Measurements from ENCODE around the gene CHRNA3. TPM values are rescaled to one million over a fixed set of nuclear protein-coding genes. Genes with fewer than 3 reads are reported as not detected.

The CHRNA3 gene
- total RNA-seq, 2 donors from 2014 or later: 0.06 to 2.3 TPM

DNA sequence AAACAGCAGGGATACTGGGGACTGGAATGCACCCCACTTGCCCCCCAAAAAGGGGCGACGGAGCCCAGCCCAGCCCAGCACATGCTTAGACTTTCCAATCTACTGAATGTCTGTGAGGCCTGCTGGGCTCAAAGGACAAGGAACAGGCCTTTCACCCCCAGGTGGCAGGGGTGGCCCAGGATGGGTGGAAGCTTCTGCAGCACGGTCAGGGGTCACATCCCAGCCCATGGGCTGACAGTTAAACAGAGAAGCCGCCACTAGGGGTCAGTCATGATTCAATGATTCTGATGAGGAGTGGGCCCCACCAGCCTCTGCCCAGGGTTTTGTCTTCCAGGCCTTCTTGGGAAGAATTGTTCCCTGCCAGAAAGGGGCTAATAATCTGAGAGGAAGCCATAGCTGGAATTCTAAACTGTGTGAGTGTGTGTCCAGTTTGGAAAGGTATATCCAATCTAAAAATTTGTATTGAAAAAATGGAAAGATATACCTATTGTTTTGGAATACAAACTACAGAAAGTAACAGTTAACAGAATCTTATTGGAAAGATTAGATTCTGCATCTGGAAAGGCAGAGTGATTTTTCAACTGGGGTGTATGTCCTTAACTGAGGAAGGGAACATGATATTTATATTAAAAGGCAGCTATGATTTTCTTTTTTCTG is 18.0 kb upstream of the CHRNA3 start:
- DNase-seq: peak; percentile 52
- intact Hi-C loops (cut with DNase I): loop anchor here (1.0 to 5.0 kb wide), 2 partner anchors 69 to 71 kb away; no protein-coding TSS in a partner anchor
- peak; percentile 50 to 62 for ATAC-seq

DNA sequence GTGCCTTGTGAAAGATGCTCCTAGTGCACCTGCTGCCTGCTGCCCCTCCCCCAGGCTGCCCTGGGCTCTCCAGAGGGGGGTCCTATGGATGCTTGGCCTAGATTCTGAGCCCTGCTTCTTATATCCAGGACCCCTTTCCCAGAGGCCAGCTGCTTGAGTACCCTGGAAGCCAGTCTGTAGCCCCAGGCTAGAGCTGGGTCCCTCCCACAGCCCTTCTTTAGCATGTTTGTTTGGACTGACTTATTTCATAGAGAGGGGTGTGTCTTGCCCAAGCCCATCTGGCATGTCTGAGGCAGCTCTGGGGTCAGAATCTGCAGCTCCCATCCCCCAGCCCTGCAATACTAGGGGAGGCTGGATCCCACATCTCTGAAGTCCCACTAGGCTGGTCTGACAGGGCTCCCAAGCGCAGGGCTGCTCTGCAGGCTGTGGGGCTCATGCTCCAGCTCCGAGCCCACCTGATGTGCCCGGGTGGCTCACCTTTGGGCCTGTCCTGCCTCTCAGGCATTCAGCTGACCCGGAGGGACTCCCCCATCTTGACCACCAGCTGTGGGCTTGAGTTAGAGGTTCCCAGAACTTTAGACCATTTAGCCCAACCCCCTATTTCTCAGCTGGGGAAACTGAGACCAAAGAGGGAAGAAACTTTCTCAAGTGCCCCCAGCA is 17.1 kb upstream of the CHRNA3 start:
- DNase-seq (no peak), ATAC-seq (no peak)
- intact Hi-C loops (cut with DNase I): loop anchor here (1.0 to 5.0 kb wide), 2 partner anchors 69 to 71 kb away; no protein-coding TSS in a partner anchor

DNA sequence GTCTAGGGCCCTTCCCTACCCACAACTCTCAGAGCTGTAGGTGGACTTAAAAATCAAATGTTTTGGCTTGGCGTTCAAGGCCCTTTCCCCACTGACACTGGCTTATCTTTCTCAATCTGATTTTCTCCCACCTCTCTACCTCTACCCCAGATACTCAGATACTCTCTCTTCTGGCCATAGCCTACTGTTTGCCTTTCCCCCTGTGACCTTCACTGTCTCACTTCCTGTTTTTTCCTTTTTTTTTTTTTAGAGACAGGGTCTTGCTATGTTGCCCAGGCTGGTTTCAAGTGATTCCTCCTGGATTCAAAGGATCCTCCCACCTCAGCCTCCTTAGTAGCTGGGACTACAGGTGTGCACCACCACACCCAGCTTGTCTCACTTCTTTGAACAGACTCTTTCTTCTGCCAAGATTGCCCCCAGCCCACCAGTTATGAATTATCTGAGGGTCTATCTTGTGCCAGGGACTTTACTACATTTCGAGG is 15.6 kb upstream of the CHRNA3 start:
- DNase-seq (no peak), ATAC-seq (no peak)
- intact Hi-C loops (cut with DNase I): loop anchor here in 1 of 2 donors (5.0 kb wide), 1 partner anchor 71 kb away; no protein-coding TSS in a partner anchor

DNA sequence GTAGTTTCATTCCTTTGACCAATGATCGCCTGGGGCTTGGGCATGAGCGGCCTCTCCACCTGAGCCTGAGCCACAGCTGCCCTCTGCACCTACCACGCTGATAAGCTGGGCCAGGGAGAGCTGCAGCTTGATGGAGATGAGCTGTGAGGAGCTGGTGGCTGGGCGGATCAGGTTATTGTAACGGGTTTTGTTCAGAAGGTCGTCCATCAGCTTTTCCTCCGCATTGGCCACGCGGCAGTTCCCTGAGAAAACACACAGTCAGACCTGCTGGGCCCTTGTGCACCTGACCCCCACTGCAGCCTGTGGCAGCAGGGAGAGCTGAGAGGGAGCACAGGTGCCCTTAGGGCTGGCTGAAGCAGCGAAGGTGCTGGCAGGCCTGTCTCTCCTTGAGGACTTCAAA is 14.6 kb upstream of the CHRNA3 start:
- no peak for ATAC-seq
- intact Hi-C loops (cut with DNase I): loop anchor here in 1 of 2 donors (5.0 kb wide), 1 partner anchor 72 kb away; no protein-coding TSS in a partner anchor

DNA sequence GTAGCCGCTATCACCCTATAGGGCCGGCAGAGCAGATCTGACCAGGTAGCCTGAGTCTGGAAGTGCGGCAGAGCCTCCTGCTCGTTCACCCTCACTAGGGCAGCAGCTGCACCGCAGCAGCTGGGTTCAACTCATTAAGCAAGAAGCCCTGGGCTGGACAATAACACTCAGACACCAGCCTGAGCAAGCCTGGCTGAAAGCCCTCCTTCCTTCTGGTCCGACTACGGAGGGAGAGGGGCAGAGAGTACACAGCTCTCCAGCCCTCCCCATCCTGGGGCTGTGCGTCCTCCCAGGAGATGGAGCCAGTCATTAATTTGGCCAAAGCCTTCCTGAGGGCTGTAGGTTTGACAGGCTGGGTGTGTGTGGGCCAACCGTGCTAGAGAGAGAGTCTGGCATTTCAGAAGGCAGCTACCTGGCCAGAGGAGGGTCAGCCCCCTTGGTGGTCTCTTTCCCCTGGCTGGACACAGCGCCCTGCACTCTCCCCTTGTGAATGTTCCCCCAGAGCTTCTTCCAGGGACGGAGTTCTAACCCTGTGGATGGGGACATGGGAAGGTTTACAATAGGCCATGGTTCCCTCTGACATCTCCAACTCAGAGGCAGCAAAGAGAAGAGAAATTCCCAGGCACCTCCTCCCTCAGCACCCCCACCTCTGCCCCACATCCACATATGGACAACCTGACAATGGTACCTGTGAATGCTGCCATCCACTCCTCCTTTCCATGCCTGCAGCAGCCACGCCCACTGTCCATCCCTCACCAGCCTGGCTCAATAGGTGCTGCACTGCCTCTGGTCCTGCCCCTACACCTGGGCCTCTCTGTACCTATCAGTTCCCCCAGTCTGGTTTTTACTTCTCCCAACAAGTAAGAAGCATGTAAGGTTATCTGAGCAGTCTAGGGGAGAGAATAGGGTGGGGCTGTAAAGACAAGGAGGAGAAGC is 13.7 kb upstream of the CHRNA3 start:
- DNase-seq: no peak
- intact Hi-C loops (cut with DNase I): loop anchor here in 1 of 2 donors (5.0 kb wide), 1 partner anchor 73 kb away; no protein-coding TSS in a partner anchor
- no peak for ATAC-seq

More for the DNA sequence above, 14.6 kb upstream of the CHRNA3 start:
- no peak for DNase-seq

DNA sequence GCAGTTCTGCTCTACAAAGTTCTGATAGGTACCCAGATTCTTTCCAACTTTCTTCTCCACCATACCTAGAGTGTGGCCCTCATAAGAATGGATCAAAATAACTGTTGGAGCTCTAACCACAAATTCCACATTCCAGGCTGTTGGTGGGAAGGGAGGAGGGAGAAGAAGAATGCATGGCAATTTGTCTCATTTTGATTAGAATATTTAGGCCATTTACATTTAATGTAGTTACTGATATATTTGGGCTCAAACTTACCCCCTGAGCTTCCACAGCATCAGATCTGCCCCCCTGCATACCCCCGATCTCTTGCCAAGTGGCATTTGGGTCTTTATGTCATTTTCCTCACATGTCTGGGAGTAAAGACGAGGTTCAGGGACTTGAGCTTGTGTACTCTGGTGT is 12.6 kb upstream of the CHRNA3 start:
- intact Hi-C loops (cut with DNase I): no loop called here
- DNase-seq: no peak
- ATAC-seq: no peak

DNA sequence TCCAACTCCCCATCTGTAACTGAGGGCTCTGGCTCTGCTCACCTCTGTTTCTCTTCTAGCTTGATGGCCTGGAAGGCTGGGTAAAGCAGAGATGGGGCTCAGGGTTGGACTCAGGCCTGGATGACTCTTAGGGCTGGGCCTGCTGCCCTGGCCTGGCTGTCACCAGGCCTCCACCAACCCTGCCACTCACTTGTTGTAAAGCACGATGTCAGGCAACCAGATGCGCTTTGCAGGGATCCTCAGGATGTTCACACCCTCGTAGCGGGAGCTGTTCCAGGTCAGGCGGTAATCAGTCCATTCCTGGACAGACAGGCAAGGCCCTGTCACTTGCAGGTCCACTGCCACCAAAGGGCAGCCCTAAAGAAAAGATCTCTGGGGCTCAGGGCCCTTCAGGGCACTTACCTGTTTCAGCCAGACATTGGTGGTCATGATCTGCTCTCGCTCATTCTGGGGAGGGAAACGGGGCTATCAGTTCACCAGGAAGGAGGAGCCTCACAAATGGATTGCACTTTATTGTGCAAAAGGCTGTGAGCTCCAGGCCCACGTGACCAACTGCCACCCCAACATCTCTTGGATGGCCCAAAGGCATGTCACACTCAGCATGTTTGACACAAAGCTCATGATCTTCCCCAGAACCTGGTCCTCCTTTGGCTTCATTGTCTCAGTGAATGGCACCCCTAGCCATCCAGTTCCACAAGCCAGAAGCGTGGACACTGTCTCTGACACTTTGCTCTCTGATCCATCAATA is 10.3 kb upstream of the CHRNA3 start:
- ATAC-seq (no peak), DNase-seq (no peak)
- intact Hi-C loops (cut with DNase I): no loop called here

DNA sequence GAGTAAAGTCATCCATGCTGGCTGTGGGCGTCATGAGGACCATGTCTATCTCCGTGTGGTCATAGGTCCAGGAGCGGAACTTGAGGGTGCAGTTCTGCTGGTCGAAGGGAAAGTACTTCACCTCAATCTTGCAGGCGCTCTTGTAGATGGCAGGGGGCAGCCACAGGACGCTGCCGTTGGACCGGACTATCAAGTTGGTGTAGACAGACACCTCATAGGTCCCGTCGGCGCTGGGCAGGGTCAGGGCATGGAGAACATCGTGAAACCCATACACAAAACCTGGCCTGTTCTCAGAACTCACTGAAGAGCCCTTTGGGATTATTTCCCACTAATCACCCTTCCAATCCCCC is 8.9 kb upstream of the CHRNA3 start:
- intact Hi-C loops (cut with DNase I): no loop called here
- no peak for ATAC-seq
- DNase-seq: no peak

DNA sequence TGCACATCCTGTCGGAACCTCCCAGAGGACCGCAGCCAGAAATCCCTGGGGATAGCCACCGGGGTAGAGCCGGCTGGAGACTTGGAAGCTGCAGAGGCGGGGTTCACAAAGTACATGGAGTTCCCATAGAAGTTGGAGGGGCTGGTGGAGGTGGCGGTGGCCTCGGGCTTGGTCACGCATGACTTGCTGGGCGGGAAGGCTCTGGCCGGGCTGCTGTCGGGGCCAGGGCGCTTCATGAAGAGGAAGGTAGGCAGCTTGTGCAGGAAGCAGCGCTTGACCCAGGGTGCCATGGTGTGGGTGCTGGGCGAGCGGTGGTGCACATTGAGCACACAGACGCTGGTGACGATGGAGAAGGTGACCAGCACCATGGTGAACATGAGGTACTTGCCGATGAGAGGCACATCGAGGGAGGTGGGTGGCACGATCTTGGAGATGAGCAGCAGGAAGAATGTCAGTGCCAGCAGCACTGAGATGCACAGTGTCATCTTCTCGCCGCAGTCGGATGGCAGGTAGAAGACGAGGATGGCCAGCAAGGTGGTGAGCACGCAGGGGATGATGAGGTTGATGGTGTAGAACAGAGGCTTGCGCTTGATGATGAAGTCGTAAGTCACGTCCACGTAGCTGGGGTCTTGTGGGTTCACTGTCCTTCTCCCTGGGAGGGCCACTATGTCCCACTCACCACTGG is 8.4 kb upstream of the CHRNA3 start:
- DNase-seq: no peak
- intact Hi-C loops (cut with DNase I): no loop called here
- ATAC-seq: no peak

DNA sequence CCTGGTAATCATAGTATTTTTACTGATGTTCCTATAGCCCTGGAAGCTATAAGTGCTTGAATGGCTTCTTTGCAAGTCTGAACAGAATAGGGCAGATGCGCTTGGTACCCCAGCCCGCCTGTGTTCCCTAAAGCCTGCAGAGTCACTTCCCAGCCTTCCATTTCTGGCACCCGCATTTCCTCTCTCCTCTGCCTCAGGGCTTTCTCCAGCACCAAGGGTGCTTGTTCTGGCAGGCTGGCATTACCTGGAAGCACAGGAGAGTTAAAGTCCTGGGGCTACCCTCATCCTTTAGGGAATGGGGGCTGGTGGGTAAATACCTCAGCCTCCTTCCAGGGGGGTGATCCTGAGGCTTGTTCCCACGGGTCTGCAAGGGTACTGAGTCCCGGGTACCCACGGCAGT is 7.4 kb upstream of the CHRNA3 start:
- ATAC-seq (no peak), DNase-seq (no peak)

DNA sequence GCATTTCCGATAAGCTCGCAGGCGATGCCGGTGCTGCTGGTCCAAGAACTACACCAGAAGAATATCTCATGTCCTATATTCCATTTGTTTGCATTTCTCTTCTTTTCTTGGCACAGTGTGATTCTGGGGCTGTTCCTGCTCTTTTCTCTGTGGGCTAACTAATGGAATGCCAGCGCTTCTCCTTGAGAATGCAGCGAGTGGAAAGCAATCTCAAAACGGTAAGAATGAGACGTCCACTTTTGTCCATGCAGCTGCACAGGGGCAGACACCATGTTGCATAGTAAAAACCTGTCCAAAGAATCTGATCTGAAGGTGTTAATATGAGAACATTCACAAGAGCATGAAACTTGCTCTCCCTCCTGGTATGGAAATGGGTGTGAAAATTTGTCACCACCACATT is 6.6 kb upstream of the CHRNA3 start:
- ATAC-seq (no peak), DNase-seq (no peak)
- intact Hi-C loops (cut with DNase I): no loop called here

More for the DNA sequence above, 7.4 kb upstream of the CHRNA3 start:
- intact Hi-C loops (cut with DNase I): no loop called here

DNA sequence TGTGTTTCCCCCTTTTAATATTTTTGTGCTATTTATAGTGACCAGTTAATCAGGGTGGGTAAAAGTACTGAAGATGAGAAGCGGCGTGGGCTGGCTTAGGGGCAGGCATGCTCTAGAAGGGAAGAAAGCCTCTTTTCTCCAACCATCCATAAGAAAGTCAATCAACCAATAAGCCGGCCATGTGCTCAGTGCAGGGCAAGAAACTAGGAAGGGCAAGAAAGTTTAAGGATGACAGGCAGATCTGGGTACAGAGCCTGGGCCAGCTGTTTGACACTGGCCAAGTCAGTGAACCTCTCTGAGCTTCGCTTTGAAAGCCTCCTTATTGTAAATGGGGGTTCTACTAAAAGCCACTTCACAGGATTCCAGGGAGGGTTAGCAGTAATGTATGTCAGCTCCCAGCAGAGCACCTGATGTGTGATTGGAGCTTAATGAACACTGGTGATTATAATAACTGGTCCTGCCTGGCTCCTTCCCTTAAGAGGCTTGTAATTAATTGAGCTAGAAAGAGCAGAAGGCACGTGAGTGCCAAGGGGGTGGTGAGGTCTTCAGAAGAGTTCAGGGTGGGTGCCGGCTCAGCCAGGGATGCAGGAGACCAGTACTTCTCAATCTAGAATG is 5.7 kb upstream of the CHRNA3 start:
- ATAC-seq: no peak
- intact Hi-C loops (cut with DNase I): no loop called here
- DNase-seq: no peak

DNA sequence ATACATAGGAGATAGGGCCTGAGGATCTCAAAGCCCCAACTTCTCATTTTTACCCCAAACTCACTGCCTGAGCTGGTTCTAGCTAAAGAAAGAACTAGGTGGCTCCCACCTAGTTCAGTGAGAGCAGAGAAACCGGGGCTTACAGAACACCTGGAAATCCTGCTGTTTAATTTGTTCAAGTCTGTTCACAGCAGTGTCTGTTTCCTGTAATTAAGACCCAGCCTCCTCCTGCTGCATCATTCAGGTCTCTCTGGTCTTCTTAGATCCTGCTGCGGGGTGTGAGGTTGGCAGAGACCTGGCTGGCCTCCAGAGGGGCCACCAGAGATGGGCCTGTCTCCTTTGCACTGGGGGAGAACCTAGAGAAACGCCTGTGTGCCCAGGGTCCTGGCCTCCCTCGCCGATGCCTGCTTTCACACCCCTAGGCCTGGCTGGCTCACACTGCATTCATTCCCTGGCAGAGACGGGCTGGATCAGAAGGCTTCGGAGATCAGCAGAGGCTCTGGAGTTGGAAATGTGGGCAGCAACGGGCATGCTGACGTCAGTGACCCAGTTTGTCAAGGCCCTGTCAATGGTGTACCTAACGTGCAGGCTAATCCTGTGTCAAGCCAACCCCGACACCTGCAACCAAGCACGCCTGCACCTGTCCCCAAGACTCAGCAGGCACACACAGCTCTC is 4.9 kb upstream of the CHRNA3 start:
- intact Hi-C loops (cut with DNase I): no loop called here
- ATAC-seq (no peak), DNase-seq (no peak)

DNA sequence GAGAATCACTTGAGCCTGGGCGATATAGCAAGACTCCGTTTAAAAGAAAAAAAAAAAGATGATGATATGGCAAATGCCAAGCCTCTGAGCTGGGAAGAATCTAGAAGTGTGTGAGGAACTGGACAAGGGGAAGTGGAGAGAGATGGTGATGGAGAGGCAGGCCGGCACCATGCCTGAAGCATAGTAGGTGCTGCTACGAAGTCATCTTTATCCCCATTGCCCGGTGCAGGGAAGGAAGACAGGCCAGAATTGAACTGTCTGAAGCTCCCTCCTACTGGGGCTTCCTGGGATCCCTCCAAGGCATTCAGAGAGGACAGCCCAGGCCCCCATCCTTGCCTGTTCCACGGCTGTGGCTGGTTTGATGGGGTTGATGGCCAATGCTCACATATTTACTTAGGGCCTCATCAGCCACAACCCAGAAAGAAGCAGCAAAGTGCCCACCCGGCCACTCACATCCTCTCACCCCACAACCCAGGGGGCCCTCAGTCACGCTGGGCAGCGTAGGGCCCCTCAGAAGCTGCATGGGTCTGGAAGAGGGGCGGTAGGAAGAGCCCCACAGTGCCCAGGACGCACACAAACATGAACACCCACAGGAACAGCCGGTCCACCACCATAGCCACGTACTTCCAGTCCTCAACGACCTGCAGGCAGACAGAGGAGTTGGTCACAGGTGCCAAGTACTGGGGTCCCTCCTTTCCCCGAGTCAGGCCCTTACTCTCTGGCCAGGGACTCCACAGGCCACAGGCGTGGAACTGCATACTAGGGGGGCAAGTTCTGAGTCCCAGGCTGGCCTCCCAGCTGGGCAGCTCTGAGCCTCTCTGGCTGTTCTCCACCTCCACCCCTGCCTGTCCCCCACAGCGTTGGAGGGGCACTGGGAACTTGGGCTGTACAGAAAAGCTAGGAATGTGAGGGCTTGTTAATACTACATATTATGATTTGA is 4.1 kb upstream of the CHRNA3 start:
- ATAC-seq (no peak), DNase-seq (no peak)
- intact Hi-C loops (cut with DNase I): no loop called here

DNA sequence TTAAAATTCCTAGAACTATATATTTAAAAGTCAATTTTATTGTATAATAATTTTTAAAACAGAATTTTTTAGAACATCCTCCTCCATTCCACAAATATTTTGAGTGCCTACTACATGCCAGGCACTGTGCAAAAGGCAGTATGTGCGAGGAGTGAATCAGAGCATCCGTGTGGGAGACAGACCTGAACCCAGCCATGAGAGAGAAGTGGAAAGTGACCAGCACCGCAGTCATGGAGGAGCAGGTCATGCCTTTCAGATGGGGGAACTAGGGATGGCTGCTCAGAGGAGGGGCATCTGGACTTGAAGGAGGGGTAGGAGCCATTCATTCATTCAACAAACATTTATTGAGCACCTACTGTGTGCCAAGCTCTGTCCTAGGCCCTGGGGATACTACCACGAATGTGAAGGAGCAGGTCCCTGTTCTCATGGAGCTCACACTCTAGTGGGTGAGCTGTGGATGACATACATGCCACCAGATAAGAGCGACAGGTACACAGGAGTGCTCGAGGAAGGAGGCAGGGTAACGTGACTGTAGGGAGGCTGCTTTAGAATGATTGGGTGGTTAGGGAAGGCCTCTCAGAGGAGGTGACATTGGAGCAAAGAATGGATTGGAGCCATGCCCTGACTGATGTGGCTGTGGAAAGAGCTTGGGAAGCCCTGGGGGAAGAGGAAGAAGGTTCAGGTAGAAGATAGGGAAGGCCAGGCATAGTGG is 3.1 kb upstream of the CHRNA3 start:
- no peak for DNase-seq
- no peak for ATAC-seq
- intact Hi-C loops (cut with DNase I): no loop called here
